Mesothelial cell of epicardium (in vitro differentiated cells): ENCODE results near the gene GLUD2. TPM values are rescaled to one million over a fixed set of nuclear protein-coding genes. Genes with fewer than 3 reads are reported as not detected.

ENCODE experiments used
- DNase-seq, 2 experiments: peaks; one replicate each; pipeline ENCODE4 v3.0.0; 2021; ENCODE audit warnings: low spot score in 2 of 2; ENCODE audit not compliant: unreplicated experiment in 2 of 2
- H3K27ac Mint-ChIP-seq: 2 replicates; pipeline ENCODE4 v1.8.0; 2021; ENCODE audit warnings: mixed read lengths
- H3K27me3 Mint-ChIP-seq: 2 replicates; pipeline ENCODE4 v1.8.0; 2021; ENCODE audit warnings: low read depth, mixed read lengths
- H3K36me3 Mint-ChIP-seq: 2 replicates; pipeline ENCODE4 v1.8.0; 2021; ENCODE audit warnings: mixed read lengths
- H3K4me1 Mint-ChIP-seq: 2 replicates; pipeline ENCODE4 v1.8.0; 2021; ENCODE audit warnings: mixed read lengths
- H3K4me3 Mint-ChIP-seq: 2 replicates; pipeline ENCODE4 v1.8.0; 2021; ENCODE audit warnings: mild to moderate bottlenecking, moderate library complexity, mixed read lengths
- H3K9me3 Mint-ChIP-seq: 2 replicates; pipeline ENCODE4 v1.8.0; 2021; ENCODE audit warnings: mixed read lengths
- CTCF ChIP-seq: fragments of 200-600 bp; sonication (generic); IDR thresholded peaks from one replicate; pipeline ENCODE4 v1.5.0; 2021; ENCODE audit warnings: antibody characterized with exemption; ENCODE audit not compliant: unreplicated experiment
- total RNA-seq: library from RNA; stranded (reverse); gene quantifications from 3 replicates; pipeline ENCODE4 v1.2.1, GENCODE V29; 2021

Gene GLUD2
- total RNA-seq, 1 donor from 2014 or later: 1.5 TPM

DNA sequence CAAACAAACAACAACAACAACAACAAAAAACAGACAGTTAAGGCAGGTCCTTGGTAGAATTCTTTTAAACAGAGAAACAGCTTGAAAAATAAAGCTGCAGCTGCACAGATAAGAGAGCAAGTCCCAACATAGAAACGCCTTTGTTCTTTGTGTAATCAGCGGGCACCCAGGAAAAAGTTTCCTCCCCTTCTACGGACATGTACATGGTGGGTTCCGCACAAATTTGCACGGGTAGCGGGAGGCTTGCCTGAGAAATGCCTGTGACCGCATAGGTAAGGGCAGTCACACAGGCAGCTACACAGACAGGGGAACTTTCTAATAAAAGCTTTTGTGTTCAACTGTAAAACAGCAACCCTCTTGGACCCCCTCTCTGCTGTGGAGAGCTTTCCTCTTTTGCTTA, 36.2 kb upstream of the GLUD2 start:
- Mint-ChIP-seq H3K27me3 (peaks cover 5% of the 10 kb centered on the region), H3K36me3 (no peaks in the 10 kb centered on the region), H3K4me1 (no peaks in the 10 kb centered on the region), H3K27ac (no peak overlapping the region), H3K4me3 (no peak overlapping the region), H3K9me3 (peaks cover 20% of the 10 kb centered on the region)
- DNase-seq: no peak
- TF ChIP-seq CTCF: no peak

GRCh38 chrX:121013897-121014455, 33.4 kb upstream of the GLUD2 start:
- Mint-ChIP-seq H3K9me3 (peaks cover 20% of the 10 kb centered on the region), H3K27me3 (peaks cover 3% of the 10 kb centered on the region), H3K27ac (no peak overlapping the region), H3K36me3 (no peaks in the 10 kb centered on the region), H3K4me3 (no peak overlapping the region), H3K4me1 (no peaks in the 10 kb centered on the region)
- TF ChIP-seq CTCF: no peak
- DNase-seq: no peak

DNA sequence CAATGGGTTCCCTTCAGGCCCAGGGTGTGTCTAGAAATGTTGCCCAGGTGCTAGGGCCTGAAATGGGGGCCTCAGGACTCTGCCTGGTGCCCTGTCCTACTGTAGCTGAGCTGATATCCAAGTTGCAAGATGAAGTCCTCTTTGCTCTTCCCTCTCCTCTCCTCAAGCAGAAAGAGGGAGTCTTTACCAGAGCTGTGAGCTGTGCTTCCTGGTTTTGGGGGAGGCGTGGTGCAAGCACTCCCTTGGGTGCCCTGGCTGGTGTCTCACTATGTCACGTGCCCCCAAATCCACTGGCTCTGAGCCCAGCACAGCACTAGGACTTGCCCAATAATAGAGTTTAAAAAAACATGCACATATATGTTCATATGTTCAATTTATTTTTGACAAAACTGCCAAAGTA, 32.6 kb upstream of the GLUD2 start:
- H3K4me1 Mint-ChIP-seq: no peaks in the 10 kb centered on the region
- peaks cover 3% of the 10 kb centered on the region for H3K27me3 Mint-ChIP-seq
- no peak overlapping the region for H3K4me3 Mint-ChIP-seq
- DNase-seq: no peak
- H3K36me3 Mint-ChIP-seq: no peaks in the 10 kb centered on the region
- H3K27ac Mint-ChIP-seq: no peak overlapping the region
- TF ChIP-seq CTCF: no peak
- peaks cover 20% of the 10 kb centered on the region for H3K9me3 Mint-ChIP-seq

DNA sequence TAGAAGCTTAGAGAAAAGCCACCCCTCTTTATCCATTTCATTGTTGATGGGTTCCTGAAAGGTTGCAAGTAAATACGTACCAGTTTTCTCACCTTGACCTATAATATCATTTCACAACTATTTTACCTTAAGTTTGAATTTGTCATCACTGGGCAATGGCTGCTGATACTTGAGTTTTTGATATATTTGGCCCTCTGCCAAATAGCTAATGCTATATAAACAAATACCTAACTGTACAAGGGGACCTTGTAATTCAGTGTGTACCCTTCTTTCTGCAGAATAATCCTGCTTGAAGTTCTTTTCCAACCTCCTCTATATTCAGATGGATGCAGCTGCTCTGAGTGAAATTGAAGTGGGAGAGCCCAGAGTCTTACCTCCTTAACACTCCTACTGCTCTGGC, 19.0 kb upstream of the GLUD2 start:
- Mint-ChIP-seq H3K4me1 (no peaks in the 10 kb centered on the region), H3K36me3 (no peaks in the 10 kb centered on the region), H3K27ac (no peak overlapping the region), H3K9me3 (peaks cover 35% of the 10 kb centered on the region), H3K27me3 (peaks cover 3% of the 10 kb centered on the region), H3K4me3 (no peak overlapping the region)
- DNase-seq: no peak
- no peak for TF ChIP-seq CTCF

GRCh38 chrX:121030083-121030482, 17.3 kb upstream of the GLUD2 start:
- Mint-ChIP-seq H3K4me1 (no peaks in the 10 kb centered on the region), H3K36me3 (no peaks in the 10 kb centered on the region), H3K9me3 (peaks cover 34% of the 10 kb centered on the region), H3K4me3 (no peak overlapping the region), H3K27ac (no peak overlapping the region), H3K27me3 (peaks cover 3% of the 10 kb centered on the region)
- no peak for DNase-seq
- TF ChIP-seq CTCF: no peak

DNA sequence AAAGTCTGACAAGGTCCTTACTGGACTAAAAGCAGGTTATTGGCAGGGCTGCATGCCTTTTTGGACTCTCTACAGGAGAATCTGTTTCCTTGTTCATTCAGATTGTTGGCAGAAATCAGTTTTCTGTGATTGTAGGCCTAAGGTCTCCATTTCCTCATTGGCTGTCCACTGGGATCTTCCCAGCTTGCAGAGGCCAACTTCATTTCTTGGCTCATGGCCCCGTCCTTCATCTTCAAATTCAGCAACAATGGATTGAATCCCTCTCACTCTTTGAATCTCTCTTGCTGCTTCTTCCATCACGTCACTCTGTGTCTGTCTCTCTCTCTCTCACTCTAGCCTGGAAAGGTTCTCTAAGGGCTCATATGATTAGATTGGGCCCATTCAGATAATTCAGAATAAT, 14.9 kb upstream of the GLUD2 start:
- no peak for DNase-seq
- H3K36me3 Mint-ChIP-seq: no peaks in the 10 kb centered on the region
- H3K9me3 Mint-ChIP-seq: peaks cover 24% of the 10 kb centered on the region
- H3K4me3 Mint-ChIP-seq: no peak overlapping the region
- no peak for TF ChIP-seq CTCF
- peaks cover 14% of the 10 kb centered on the region for H3K4me1 Mint-ChIP-seq
- no peaks in the 10 kb centered on the region for H3K27me3 Mint-ChIP-seq
- H3K27ac Mint-ChIP-seq: no peak overlapping the region
